Activated CD8-positive, alpha-beta memory T cell treated with anti-CD3 and anti-CD28 coated beads, Interleukin-2, amount 50 U/mL, for 4 hours (primary cell): ENCODE data around the gene SLC39A11.

Source experiments
- DNase-seq: peaks from one replicate; pipeline ENCODE4 v3.0.0-alpha.2; 2020

Gene SLC39A11

DNA sequence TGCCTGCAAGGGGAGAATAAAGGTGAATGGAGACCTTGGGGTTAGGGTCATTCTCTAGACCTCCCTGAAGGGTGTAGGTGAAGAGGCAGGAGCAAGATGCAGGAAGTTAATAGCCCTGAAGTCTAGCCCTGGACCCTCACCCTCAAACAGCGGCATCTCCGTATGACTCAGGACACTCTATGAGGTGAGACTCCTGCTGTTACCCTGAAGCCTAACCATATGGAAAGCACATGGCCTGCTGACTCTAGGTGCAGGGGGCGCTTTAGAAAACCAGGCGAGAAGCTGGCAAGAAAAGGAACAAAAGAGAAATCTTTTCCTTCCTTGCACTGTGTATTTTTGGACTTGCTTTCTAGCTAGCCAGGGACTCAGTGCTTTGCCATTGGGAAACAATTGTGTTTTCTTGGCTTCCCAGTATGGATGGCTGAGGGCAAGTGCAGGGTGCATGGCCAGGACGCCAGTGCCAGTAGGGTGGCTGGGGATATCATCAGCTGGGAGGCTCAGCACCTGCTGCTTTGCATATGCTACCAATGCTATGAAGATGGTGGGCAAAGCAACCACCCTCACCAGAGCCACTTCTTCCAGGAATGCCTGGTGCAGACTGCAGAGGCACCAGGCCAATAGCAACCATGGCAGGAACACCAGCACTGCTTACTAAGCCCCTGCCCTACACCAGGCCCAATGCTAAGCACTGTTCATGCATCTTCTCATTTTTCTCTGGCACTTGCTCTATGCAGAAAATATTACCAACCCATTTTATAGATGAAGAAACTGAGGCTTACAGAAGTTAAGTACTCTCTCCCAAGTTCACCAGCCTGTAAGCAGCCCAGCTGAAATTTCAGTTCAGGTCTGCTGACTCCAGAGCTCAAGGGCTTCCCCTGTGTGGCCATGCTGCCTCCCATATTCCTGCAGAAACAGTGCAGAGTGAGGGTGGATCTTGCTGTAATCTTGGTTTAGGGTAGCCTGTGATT lies 425.1 kb downstream of the SLC39A11 start:
- DNase-seq: no peak

DNA sequence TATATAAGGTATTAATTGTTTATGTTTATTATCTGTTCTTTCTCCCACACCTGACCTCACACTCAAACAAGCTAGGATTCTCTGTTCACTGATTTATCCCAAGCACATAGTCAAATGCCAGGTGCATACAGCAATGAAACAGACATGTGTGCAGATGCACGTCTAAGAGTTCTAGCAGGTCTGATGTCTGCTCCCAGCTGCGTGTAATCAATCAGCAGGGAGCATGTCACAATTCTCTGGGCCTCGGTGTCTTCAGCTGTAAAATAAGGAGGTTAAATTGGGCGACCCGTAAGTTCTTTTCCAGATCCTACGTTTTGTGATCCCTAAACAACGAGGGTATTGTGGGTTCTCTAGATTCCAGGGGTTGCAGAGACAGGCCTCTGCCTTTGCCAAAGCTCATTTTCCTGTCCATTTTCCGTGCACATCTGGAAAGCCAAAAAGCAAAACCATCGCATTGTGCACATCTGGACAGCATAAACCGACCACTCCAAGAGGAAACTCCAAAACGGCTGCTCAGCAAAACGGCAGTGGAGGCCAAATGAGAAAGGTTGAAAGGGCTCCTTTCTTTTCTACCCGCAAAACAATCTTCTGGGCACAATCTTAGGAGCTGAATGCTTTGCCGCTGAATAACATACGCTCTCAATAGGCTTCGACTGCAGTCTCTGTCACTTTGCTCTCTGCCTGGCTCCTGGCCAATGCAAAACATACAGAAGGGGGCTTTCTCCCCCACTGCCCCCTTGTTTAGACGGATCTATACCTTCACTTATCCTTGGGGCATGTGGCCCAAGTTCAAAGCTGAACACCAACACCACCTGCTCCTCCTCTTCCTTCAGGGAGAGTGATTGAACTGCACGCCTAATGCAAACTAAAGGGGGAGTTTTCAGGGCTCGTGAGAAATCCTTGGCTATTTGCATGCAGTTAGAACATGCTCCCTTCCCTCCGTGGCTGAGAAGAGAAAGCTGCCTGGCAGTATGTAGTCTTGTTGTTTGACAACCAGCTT lies 426.3 kb downstream of the SLC39A11 start:
- DNase-seq: no peak

DNA sequence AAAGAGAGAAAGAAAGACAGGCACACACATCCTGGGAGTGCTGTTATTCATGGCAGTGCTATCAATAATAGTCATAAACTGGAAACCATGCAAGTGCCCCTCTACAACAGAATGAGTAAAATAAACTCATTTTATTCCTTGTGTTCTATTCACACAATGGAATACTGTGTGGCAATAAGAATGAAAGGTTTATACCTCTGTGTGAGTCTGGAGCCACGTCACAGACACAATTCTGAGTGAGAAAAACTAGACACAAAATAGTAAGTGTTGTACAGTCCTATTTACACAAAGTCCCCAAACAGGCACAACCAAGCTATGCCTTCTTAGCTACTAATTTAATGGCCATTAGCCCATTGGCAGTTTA lies 429.7 kb downstream of the SLC39A11 start:
- no peak for DNase-seq

DNA sequence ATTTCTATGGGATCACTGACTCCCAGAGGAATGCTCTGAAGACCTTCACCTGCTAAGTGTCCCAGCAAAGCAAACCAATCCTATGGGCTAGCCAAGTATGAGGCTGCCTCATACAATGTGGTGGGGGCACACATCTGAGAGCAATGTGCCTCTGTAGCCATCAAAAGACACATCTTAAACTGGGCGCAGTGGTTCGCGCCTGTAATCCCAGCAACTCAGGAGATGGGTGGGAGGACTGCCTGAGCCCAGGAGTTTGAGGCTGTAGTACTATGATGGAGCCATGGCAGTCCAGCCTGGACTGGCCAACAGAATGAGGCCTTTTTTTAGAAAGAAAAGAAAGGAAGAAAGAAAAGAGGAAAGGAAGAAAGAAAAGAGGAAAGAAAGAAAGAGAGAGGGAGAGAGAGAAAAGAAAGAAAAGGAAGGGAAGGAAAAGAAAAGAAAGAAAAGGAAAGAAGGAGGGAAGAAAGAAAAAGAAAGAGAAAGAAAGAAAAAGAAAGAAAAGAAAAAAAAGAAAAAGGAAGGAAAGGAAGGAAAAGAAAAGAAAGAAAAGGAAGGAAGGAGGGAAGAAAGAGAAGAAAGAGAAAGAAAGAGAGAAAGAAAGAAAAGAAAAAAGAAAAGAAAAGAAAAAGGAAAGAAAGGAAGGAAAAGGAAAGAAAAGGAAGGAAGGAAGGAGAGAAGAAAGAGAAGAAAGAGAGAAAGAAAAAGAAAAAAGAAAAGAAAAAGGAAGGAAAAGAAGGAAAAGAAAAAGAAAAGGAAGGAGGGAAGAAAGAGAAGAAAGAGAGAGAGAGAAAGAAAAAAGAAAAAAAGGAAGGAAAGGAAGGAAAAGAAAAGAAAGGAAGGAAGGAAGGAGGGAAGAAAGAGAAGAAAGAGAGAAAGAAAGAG lies 430.3 kb downstream of the SLC39A11 start:
- no peak for DNase-seq

DNA sequence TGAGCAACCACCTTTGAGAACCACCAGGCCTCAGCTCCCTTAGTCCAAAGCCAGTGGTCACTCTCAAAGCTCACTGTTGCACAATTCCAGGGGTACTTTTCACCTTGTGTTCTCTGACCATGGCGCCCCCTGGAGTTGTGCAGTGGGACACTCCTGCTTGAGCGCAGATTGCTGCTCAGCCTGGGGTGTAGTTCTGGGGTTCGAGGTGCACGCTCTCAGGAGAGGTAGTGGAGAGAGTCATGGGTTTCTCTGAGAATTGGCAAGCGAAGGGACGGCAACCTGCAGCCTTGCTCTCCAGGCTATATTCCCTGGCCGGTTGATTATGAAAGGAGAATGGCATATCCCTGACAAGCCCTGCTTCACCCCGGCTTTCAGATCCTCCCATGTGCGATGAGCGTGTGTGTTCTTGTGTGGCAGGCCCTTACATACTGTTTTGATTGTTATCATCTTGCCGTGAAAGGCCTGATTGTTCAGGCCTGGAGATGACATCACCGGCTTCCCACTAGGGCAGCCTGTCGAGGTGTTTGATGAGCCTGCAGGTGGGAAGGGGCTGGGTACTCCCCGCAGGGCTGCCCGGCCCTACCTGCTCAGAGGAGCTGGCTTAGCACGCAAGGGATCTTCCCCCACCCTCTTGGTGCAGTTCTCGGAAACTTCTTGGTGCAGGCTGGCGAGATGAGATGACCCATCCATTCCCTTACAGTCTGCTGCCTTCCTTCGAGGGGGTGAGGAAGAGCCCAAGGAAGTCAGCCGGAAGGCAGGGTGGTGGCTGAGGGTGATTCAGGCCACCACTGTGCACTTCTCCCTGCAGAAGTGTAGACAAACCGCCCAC lies 431.2 kb downstream of the SLC39A11 start:
- no peak for DNase-seq

DNA sequence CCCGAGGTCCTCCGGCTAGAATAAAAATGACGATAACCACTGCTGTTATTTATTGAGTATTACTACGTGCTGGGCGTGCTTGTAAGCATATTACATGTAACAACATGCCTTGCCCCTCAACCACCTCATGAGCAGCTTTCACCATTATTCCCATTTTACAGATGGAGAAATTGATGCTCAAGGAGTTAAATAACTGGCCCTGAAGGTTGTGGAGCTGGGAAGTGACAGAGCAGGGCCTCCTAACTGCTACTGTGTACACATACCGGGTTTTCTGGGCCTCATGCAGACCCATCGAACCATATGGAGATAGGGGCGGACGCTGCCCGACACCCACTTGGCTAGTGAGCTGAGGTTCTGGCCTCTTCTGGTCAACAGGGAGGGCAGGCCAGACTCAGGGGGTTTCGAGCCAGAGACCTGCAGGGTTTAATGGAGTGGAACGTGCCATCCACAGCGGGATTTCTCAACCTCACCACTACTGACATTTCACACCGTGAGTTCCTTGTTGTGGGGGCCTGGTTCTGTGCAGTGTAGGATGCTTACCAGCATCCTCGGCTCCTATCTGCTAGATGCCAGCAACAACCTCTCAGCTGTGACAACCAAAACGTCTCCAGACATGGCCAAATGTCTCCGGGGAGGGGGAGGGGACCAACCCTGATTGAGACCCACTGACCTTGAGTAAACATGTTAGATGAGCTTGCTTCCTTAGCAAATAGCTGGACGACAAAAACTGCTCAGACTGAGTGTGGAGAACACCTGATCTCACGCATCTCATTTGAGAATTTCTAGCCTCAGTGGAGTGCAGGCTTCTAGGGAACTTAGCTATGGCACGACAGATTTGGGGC lies 432.0 kb downstream of the SLC39A11 start:
- no peak for DNase-seq

DNA sequence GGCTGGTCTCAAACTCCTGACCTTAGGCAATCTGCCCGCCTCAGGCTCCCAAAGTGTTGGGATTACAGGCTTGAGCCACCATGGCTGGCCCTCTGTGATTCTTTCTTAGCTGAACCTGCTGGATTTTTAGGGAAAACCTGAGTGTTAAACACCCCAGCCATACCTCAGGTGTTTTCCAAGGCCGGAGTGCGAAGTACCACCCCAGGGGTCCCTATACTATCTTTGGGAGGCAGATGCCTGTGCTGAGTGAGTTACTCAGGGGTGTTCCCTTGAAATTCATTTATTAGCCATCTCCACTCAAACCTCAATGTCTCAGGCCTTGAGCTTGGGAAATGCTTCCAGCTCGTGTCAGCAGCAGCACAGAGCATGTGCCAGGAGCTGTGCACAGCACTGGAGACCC lies 432.7 kb downstream of the SLC39A11 start:
- no peak for DNase-seq

DNA sequence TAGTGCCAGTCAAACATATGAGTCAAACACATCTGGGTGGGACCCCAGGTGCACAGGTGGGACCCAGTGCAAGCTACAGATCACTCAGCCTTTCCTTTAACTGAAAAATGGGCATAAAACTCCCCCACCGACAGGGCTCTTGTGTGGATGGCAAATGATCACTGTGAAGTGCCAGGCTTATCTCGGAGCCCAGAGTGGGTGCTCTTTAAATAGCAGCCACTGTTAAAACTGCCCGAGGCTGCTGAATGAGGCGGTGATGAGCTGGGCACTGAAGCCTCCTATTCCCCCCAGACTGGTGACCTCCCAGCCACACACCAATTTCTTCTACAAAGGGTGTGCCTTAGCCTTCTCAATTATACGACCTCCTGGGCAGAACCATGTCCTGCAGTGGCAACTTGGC lies 433.8 kb downstream of the SLC39A11 start:
- DNase-seq: no peak

DNA sequence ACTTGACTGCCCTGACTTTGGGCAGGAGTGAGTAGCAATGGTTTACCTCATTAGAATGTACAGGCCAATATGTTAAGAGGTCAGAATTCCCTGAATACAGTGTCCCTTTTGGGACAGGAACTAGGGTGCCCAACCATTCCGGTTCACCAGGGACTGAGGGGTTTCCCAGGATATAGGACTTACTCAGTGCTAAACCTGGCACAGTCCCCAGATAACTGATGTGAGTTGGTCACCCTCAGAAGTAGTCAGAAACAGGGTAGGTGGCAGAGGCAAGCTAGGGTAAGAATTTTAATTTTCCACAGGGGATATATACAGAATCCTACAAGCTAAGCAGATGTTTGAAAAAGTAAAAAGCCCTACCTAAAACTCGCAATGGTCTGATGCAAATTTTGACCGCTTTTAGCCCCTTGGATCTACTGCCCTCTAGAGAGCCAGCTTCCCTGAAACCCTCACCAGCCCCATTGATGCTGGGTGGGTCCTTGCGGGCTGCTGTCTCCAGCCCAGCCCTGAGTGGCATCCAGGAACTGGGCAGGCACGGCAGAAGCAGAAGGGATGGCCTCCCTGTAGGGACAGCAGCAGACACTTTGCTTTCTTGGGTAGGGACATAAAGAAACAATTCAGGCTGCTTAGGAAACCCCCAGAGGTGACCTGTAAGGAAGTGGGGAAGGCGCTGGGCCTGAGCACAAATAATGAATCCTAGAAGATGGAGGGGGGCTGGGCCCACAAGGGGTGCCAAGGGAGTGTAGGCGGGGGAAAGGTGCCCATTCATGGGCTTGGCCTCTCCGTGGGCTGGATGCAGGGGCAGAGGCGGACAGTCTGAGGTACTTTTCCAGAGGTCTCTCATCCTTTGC lies 434.8 kb downstream of the SLC39A11 start:
- DNase-seq: no peak

DNA sequence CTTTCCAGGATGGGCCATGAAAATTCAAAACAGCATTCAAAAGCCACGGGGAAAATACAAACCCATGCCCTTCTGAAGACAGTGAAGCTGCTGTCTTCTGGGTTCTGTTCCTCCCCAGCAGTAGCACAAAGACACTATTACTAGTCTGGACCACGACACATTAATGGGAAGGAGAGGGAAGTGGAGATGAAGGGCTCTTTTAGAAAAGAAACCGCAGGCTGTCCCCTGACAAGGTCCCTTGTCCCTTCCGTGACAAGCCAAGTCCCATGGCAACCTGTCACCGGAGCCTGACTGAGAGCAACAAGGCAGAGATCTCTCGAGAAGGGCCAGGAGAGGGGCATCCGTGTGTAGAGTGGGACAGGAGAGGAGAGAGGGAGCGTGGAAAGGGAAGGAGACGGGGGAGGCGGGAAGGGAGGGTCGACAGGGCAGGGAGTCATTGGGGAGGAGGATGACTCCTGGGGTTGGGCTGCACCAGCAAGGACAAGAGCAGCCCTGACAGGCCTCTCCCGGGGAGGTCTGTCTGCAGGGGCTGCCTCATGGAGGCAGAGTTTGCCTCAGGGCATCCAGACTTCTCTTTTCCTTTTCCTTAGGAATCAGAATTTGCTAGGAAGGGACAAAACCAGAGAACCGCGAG lies 436.2 kb downstream of the SLC39A11 start:
- DNase-seq: no peak

DNA sequence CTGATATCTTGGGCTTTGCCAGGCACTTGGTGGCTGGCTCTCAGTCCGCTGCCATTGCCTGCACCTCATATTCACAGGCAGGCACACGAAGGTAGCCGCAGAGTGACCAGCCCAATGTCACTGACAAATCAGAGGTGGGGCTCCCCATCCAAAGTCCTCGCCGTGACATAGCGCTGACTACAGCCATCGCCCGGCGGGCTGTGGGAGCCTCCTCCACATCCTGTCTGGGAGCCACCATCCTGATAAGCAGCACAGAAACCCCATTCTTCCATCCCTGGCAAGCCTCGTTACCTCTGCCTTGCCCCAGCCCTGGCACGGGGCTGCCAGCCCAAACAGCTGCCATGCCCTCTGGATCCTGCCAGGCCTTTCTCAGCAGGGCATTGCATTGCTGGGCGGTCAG lies 437.8 kb downstream of the SLC39A11 start:
- no peak for DNase-seq

DNA sequence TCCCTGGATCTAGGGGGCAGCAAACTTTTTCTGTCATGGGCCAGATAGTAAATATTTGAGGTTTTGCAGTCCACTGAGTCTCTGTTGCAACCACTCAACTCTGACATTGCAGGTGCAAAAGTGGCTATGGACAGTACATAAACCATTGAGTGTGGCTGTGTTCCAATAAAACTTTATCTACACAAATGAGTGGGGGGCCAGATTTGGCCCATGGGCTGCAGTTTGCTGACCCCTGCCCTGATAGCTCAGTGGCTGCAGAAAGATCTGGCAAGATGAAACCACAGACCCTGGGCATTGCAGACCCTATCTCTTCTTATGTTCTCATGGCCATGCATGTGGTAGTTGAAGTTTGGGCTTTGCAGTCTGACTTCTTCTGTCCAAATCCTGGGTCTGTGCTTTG lies 440.5 kb downstream of the SLC39A11 start:
- DNase-seq: no peak

DNA sequence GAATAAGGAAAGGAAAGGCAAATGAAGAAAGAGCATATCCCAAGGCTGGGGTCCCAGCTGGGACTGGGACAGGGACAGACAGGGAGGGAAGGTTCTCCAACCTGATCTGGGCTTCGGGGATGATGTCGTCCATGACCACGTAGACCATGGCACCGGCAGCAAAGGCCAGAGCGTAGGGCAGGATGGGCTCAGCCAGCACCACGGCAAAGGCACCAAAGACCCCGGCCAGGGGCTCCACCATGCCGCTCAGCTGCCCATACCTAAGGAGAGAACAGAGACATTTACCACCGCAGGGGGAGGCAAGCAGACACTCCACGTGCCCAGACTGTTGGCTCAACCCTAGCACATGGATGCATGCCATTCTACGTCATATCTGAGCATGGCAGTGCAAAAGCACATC lies 443.8 kb downstream of the SLC39A11 start:
- no peak for DNase-seq

DNA sequence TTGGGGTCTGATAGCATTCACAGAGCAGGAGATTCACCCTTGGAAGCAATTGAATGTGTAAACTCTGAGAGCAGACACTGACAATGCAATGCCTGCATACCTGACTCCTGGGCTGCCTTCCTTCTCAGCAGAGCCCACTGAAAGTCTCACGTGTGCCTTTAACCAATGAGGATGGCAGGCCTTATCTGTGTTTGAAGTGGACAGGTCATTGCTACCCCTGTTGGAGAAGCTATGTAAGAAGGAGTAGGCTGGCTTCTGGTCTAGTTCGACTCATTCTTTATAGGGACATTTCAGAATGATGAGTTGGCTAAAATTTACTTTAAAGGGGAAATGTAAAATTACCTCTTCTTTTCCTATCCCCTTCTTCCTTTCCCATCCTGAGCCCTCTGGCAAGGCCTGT lies 446.3 kb downstream of the SLC39A11 start:
- DNase-seq: no peak

DNA sequence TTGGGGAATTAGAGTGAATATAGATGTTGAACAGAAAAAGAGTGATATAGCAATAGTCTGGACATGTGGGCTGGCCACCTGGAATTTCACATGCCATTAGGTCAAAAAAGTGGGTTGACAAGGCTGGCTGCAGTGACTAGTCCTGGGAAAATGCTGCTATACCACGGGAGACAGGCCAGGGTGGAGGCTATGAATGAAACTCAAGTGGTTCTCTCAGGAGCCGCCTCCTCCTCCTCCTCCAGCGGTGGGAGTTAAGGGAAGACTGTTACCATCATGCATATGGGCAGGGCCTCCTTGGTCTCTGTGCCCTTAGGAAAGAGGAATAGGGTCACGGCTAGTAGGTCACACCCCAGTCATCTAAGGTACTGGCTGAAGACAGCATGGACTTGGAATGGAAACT lies 448.0 kb downstream of the SLC39A11 start:
- DNase-seq: no peak

DNA sequence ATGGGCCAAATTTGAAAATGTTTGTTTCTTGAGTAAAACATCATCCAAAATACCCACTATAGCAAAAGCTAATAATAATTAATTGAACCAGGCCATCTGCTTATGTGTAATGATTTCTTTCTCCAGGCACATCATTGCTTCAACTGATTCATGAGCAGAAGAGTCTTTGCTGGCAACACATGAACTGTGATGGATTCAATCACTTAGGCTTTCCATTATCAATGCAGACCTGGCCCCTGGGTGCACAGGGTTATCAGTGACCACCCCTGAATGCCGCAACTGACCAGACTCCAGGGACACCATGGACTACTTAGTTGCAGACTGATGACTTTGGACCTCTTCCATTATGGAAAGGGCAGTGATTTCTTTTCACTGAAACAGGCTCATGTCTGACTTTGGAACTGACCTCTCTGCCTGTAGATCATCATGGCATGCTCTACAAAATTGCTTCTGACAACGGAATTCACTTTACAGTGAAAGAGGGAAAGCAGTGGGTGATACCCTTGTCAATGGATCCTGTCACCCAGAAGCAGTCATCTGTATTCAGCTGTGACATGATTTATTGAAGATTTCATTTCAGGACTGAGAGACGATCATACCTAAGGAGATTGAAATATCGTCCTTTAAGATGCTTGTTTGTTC lies 448.8 kb downstream of the SLC39A11 start:
- DNase-seq: no peak

DNA sequence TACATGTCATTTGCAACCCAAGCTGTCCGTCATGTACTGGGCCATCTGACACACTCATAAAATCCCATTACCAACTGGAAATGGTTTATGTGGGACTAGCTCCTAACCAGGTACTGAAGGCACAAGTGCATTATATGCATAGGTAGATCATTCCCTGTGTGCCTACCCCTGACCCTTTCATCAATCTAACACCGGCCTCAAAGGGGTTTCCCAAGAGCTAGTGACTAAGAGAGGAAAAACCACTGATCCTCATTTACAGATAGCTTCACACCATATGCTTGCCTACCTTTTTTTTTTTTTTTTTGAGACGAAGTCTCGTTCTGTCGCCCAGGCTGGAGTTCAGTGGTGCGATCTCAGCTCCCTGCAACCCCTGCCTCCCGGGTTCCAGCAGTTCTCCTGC lies 449.8 kb downstream of the SLC39A11 start:
- no peak for DNase-seq

DNA sequence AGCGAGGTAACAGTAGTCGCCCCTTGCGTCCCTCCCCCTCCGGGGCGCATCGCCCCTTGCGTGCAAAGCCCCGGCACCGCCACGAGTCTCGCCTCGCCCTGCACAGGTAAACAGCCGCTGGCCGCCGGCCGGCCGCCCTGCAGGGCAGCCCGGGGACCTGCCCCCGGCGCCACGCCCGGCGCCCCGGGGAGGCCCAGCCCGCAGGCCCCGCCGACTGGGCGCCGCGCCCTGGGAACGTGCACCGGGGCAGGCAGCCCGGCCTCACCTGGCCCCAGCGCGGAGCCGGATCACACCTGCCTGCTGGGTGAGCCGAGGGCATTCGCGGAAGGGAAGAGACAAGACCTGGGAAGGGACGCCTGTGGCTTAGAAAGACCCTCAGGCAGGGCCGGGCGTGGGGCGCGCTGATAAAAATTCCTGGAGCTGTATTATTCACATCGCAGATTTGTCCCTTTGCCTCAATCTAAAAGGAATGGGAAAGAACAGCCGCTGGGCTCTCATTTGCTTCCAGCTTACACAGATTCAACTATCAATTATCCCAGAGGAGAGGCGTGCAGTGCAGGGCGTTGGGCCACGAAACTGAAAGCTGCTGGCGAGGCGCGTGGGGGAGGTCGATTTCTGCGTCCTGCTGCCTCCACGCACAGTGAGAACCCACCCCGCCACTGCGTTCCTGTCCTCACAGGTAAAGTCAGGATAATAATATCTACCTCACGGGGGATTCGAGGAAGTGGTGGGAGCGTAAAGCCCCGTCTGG lies 451.9 kb downstream of the SLC39A11 start:
- no peak for DNase-seq
